Fibroblast of lung (primary cell): ENCODE results near the gene GUCY2C.

Experiments used
- EZH2 ChIP-seq: IDR thresholded peaks from 2 replicates; pipeline ENCODE4 v1.5.1; 2012; ENCODE audit warnings: low read length, control low read depth, mild to moderate bottlenecking; ENCODE audit errors: missing control alignments
- TF ChIP-seq, protein P1 (sequence below), 2 donors: IDR thresholded peaks in 1 of 2; conservative IDR thresholded peaks in 1 of 2; 1 replicate in 1 of 2; 2 replicates in 1 of 2; pipeline ENCODE4 v1.5.1; 2011 to 2012; ENCODE audit warnings: low read length in 2 of 2, control low read depth in 1 of 2, inconsistent platforms in 1 of 2, low read depth in 1 of 2, mild to moderate bottlenecking in 1 of 2

GRCh38 chr12:14698555-14698954 is 2.2 kb upstream of the GUCY2C start:
- TF ChIP-seq, protein P1, sequence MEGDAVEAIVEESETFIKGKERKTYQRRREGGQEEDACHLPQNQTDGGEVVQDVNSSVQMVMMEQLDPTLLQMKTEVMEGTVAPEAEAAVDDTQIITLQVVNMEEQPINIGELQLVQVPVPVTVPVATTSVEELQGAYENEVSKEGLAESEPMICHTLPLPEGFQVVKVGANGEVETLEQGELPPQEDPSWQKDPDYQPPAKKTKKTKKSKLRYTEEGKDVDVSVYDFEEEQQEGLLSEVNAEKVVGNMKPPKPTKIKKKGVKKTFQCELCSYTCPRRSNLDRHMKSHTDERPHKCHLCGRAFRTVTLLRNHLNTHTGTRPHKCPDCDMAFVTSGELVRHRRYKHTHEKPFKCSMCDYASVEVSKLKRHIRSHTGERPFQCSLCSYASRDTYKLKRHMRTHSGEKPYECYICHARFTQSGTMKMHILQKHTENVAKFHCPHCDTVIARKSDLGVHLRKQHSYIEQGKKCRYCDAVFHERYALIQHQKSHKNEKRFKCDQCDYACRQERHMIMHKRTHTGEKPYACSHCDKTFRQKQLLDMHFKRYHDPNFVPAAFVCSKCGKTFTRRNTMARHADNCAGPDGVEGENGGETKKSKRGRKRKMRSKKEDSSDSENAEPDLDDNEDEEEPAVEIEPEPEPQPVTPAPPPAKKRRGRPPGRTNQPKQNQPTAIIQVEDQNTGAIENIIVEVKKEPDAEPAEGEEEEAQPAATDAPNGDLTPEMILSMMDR (conservative IDR thresholded peaks at IDR 0.05 in 1 of 2, IDR thresholded peaks at IDR 0.05 in 1 of 2; ENCODE audit: low read depth in 1 of 2, low read length in 2 of 2): no peak
- TF ChIP-seq EZH2: no peak
